Renal cortex interstitium (tissue), 11 donors: Measurements from ENCODE around the gene SUSD5. TPM values are rescaled to one million over a fixed set of nuclear protein-coding genes. Genes with fewer than 3 reads are reported as not detected.
"Not testable (repeated sequence)": the region's sequence is repeated elsewhere in the genome, so short reads cannot be mapped to it uniquely, and the experiment has no call there.

Experiments
- DNase-seq, 11 donors: peaks; one replicate each; pipeline ENCODE4 v3.0.0-alpha.2; 2013; ENCODE audit warnings: low read depth in 9 of 11, low spot score in 4 of 11; ENCODE audit errors: extremely low read depth in 1 of 11
- polyA plus RNA-seq, 3 donors: library from polyadenylated mRNA; unstranded; fragments of 120-200 nt; gene quantifications; one replicate each; pipeline ENCODE4 v1.2.1, GENCODE V29; 2013; ENCODE audit not compliant: insufficient read length in 3 of 3

The SUSD5 gene
- polyA plus RNA-seq, 3 donors: 4.0 to 5.9 (median 5.3) TPM

DNA sequence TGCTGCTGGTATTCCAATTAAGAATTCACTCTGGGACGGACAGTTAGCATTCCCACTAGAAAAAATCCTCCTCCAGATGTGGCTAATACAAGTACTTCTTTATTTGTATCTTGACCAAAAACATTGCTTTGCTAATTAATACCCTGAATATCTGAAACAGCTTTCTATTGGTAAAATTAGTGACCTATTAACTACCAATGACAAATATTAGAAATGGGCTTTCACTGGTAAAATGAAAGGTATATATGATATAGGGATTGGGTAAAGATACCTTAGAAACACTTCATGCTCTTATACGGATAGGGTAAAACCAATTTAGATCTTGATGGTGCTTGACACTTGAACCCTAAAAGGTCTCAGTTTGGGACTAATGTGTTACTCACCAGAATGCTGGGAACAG, 52.5 kb downstream of the SUSD5 start:
- no peak for DNase-seq

DNA sequence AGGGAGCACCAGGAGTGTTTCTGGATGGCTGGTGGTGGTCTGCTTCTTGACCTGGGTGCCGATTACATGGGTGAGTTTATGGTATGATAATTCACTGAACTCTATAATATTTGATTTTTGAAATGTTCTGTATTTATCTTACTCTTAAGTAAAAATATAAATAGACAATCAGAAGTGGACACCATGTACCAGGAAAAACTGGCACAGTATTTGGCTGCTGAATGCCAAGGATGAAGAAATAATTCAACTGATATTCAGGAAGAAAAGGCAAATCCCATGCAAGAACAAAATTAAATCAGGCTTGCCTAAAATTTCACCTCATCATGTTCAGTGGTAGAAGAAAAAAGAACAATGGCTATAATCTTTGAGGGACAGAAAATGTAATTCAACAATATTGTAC, 53.2 kb downstream of the SUSD5 start:
- no peak for DNase-seq

DNA sequence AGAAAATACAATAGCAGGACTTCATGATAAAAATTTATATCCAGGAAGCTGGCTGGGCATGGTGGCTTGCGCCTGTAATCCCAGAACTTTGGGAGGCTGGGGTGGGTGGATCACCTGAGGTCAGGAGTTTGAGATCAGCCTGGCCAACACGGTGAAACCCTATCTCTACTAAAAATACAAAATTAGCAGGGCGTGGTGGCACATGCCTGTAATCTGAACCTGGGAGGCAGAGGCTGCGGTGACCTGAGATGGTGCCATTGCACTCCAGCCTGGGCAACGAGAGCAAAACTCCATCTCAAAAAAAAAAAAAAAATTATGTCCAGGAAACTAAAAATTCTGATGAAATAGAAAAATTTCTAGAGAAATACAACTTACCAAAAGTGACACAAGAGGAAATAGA, 56.0 kb downstream of the SUSD5 start:
- not testable (repeated sequence) for DNase-seq

GRCh38 chr3:33159981-33160380, 58.6 kb downstream of the SUSD5 start:
- DNase-seq: no peak

DNA sequence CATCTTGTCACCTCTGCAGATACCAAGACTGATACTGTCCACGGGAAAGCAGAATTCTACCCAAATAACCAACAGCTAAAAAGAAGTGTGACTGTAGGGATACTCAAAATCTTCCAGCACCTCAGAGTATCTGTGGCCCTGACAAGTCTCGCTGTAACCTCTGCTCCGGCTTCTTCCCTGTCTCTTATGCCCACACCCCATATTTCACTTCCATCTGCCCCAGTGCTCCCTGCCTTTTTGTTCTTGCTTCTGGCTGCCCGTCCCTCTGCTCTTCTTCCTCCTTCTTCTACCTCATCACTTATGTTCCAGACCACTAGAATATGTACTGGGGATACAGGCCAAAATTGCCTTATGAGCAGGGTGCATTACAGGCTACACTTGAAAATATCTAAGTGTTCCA, 59.4 kb downstream of the SUSD5 start:
- no peak for DNase-seq

DNA sequence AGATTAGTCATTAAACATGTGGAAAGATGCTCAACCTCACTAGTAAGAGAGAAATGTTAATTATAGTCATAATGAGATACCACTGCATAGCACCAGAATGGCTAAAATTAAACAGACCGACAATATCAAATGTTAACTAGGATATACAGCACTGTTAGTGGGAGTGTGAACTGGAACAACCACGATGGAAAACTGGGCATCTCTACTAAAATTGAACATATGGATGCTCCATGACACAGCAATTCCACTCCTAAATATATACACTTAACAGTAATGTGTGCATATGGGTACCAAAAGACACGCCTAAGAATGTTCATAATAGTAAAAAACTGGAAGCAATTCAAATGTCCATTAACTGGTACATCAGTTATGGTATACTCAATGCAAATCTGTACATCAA, 63.3 kb downstream of the SUSD5 start:
- no peak for DNase-seq

- no peak for DNase-seq
These were observed 64.8 kb downstream of the SUSD5 start for GRCh38 chr3:33153782-33154181.

- no peak for DNase-seq
These were observed 65.9 kb downstream of the SUSD5 start for GRCh38 chr3:33152363-33153360.

DNA sequence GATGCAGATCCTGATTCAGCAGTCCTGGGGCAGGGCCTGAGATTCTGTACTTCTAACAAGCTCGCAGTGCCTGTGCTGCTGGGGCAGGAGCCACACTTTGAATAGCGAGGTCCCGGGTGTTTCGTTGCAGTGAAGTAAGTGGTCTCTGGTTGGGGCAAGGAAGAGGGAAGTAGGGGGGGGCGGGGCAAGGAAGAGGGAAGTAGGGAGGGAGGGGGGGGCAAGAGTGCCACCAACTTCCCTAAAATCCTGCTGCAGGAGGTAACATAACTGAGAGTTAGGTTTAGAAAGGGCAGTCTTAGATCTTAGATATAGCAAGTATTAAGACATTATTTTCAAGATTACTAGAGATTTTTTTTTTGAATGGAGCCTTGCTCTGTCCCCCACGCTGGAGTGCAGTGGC, 69.3 kb downstream of the SUSD5 start:
- no peak for DNase-seq

- peak in 5 of 11 donors; percentile 12 to 27 (median 13) for DNase-seq
These were observed 71.7 kb downstream of the SUSD5 start for GRCh38 chr3:33146791-33147445.

- DNase-seq: no peak
These were observed 72.6 kb downstream of the SUSD5 start for GRCh38 chr3:33145901-33146580.

- no peak for DNase-seq
These were observed 73.2 kb downstream of the SUSD5 start for GRCh38 chr3:33145221-33145900.

DNA sequence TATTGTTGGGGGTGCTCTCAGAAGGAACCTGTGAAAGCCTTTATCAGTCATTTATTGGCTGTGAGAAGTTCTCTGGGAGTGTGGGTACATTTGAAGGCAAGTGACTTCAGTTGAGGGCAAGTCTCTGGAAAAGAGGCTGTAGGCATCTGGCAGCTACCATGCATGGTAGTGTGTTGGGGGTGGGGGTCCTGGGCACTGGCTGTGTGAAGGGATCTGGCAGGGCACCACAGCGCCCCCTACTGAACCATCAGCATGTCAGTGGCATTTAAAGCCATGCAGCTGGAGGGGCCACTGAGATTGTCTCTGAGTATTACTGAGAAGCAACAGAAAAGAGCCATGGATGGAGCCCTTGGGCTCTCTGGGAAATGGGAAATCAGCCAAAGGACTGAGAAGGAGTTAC, 74.2 kb downstream of the SUSD5 start:
- no peak for DNase-seq

- DNase-seq: no peak
These were observed 77.6 kb downstream of the SUSD5 start for GRCh38 chr3:33141006-33141405.

DNA sequence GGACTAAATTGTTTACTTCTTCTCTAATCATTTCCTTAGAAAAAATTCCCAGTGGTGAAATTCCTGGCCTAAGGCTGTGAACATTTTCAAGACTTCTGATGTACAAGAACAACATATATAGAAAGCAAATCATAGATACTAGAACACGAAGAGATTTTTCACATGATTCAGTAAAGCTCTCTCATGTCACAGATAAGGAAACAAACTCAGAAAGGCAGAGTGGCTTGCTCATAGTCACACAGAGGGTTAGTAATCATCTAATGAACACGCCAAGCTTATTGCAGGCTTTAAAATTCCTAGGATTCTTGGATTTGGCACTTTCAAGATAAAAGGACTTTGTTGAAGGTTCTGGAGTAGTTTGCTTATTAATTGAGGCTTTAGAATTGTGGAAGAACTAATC, 78.6 kb downstream of the SUSD5 start:
- DNase-seq: no peak

GRCh38 chr3:33139006-33139623, 79.5 kb downstream of the SUSD5 start:
- DNase-seq: not testable (repeated sequence)

GRCh38 chr3:33137691-33138090, 80.9 kb downstream of the SUSD5 start:
- DNase-seq: no peak

DNA sequence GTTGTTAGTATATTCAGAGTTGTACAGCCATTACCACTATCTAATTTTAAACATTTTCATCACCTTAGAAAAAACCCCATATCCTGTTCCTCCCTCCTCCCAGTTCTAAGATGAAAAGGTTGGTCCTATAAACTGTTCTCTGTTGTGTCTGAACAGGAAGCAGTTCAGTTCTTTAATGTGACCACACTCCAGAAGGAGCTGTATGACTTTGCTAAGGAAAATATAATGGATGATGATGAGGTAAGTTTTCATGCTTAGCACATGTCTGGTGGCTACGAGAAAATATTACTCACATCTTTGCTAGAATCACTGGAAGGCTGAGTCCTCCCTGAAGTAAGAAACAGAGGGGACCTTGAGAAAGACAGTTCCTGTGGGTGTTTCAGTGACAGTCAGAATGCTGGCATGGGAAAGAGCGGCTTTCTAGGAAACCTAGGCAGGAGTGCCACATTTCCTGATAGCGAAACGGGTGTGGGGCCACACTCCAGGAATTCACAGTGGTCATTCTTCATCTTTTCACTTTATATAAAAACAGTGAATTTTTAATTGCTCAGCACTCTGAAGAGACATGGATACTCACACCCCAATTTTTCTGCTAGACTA, 84.5 kb downstream of the SUSD5 start:
- DNase-seq: no peak

DNA sequence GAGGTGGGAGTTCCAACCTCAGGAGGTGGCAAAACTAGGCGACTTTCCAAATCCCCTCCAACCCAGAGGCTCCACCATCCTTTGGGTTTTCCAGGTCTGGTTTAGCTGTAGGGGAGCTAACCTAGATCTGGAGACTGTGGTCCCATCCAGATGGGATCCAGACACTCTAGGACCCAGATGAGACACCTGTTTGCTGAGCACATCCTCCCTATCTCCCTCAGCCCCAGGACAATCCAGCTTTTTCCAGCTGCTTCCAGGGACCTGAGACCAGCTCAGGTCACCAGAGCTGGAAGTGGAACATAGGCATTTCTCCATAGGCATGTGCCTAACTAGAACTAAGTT, 86.6 kb downstream of the SUSD5 start:
- DNase-seq: no peak
